OCI-LY7 (cell line): ENCODE measurements around the gene BRPF3.

Source experiments
- CTCF ChIP-seq: fragments of 200-600 bp; sonication (generic); conservative IDR thresholded peaks from 2 replicates; pipeline ENCODE4 v1.5.1; 2014; ENCODE audit warnings: mild to moderate bottlenecking, antibody characterized with exemption, low read length, moderate library complexity, mixed read lengths
- EZH2phosphoT487 ChIP-seq: fragments of 200-600 bp; sonication (generic); IDR thresholded peaks from 2 replicates; pipeline ENCODE4 v1.6.1; 2018; ENCODE audit warnings: low read depth, borderline replicate concordance, mild to moderate bottlenecking, mixed run types, antibody characterized with exemption, low read length, moderate library complexity, mixed read lengths

- TF ChIP-seq CTCF, result no peak
- TF ChIP-seq EZH2phosphoT487, result no peak
These were observed 39.3 kb downstream of the BRPF3 start for GRCh38 chr6:36235862-36236261.
